Epithelial cell of esophagus (primary cell): ENCODE results near the gene ADGRL3.
A peak's percentile ranks its signal among the peaks of the same experiment; 100 is the strongest.

Experiments
- DNase-seq: peaks from one replicate; pipeline ENCODE4 v3.0.0; 2010; ENCODE audit warnings: low read depth
- H3K4me3 ChIP-seq: 2 replicates; pipeline ENCODE4 v1.5.1; 2011; ENCODE audit warnings: mild to moderate bottlenecking, low read length, control low read depth
- TF ChIP-seq, protein P1 (sequence below): IDR thresholded peaks from 2 replicates; pipeline ENCODE4 v1.5.1; 2011; ENCODE audit warnings: low read depth, mild to moderate bottlenecking, low read length, control low read depth, inconsistent platforms; ENCODE audit not compliant: insufficient read depth; ENCODE audit errors: missing control alignments

Gene ADGRL3

DNA sequence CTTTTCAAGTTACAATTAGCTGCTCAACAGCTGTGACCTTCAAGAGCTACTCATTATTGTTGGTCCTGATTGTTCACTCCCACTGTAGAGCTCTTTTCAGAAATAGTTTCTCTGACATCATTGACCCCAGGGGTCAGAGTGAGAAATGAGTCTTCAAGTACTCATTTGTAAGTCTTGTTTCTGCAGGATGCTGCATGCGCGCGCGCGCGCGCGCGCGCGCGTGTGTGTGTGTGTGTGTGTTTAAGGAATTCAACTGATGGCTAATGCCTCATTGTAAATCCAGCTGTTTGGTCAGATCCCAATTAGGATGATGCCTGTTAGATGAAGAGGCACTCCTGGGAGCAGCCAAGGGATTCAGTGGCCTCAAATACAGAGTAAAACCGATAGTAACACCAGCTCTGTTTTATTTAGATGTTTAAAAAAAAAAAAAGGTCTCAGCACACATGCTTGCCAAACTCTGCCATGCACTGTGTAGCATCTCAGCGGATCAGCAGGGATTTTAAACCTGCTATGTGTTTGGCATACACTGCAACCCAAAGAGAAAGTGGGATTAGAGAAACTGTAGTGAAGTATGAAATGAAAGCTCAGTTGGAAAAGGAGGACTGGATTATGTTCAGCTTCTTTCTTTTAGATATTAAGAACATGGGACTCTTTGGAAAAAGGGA is 332.3 kb downstream of the ADGRL3 start:
- DNase-seq: peak; percentile 61
- no peak overlapping the region for H3K4me3 ChIP-seq
- TF ChIP-seq, protein P1, sequence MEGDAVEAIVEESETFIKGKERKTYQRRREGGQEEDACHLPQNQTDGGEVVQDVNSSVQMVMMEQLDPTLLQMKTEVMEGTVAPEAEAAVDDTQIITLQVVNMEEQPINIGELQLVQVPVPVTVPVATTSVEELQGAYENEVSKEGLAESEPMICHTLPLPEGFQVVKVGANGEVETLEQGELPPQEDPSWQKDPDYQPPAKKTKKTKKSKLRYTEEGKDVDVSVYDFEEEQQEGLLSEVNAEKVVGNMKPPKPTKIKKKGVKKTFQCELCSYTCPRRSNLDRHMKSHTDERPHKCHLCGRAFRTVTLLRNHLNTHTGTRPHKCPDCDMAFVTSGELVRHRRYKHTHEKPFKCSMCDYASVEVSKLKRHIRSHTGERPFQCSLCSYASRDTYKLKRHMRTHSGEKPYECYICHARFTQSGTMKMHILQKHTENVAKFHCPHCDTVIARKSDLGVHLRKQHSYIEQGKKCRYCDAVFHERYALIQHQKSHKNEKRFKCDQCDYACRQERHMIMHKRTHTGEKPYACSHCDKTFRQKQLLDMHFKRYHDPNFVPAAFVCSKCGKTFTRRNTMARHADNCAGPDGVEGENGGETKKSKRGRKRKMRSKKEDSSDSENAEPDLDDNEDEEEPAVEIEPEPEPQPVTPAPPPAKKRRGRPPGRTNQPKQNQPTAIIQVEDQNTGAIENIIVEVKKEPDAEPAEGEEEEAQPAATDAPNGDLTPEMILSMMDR: no peak

DNA sequence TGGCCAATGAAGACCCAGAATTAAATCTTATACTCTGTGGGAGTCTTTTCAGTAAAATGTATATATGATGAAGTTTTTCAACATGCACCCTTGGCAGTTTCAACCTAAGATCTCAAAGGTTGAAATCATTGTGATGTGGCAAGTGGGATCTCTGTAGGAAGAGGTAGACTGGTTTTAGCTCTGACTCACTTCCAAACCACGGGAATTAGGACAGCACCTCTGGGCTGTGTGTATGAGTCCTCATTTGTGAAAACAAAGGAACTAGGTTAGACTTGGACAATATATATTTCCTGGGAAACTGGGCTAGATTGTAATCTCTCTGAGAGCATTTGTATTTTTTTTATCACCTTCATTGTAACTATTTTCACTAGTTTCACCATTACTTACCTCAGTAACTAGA is 333.0 kb downstream of the ADGRL3 start:
- peak; percentile 94 for DNase-seq
- no peak overlapping the region for H3K4me3 ChIP-seq
- TF ChIP-seq, protein P1: no peak

DNA sequence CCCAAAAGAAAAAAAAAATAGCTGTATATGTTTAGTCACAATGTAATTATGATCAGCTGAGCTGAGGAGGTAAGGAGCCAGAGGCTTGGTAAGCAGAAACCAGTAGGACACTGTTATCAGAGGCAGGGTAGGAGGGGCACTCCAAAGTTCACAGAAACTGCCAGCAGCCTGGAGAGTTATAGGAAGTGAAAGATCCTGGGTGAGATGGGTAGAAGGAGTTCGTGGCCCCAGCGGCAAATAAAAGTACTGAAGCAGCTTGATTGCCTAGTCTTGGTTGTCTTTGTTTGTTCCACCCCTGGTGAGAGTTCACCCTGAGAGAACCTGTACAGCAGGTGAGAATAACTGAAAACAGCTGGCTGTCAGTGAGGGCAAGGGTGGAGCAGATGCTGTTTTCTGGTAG is 340.8 kb downstream of the ADGRL3 start:
- DNase-seq: no peak
- H3K4me3 ChIP-seq: no peak overlapping the region
- TF ChIP-seq, protein P1: no peak

DNA sequence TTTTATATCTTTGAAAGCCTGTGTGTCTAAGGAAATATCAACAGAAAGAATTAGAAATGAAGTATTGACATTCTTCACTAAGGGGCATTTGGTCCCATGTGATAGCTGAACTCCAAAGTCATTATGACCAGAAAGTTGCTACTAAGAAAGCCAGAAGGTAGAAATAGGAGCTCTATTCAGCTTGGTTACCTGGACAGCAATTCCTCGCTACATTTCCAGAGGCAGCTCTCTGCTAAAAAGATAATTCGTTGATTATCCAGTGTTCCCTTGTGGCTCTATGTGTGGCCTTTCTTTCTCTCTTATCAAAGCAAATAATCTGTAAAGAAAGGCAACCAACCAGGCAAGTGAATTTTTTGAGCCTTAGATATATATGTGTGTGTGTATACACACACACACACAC is 341.3 kb downstream of the ADGRL3 start:
- no peak for DNase-seq
- TF ChIP-seq, protein P1: no peak
- no peak overlapping the region for H3K4me3 ChIP-seq

DNA sequence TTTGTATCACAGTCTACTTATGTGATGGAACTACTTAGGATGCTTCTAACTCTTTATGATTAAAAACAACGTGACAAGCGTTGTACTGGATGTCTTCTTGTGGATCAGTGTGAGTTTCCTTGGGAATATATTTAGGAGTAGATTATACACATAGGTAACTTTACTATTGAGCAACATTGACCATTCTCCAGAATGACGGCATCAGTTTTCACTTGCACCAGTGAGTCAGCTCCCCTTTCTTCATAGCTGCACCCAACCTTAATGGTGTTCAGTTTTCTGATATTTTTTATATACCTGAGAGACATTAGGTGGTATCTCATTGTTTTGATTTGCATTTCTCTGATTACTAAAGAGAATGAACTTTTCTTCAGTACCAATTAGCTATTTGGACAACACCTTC is 343.9 kb downstream of the ADGRL3 start:
- no peak overlapping the region for H3K4me3 ChIP-seq
- DNase-seq: peak; percentile 91
- TF ChIP-seq, protein P1: no peak

DNA sequence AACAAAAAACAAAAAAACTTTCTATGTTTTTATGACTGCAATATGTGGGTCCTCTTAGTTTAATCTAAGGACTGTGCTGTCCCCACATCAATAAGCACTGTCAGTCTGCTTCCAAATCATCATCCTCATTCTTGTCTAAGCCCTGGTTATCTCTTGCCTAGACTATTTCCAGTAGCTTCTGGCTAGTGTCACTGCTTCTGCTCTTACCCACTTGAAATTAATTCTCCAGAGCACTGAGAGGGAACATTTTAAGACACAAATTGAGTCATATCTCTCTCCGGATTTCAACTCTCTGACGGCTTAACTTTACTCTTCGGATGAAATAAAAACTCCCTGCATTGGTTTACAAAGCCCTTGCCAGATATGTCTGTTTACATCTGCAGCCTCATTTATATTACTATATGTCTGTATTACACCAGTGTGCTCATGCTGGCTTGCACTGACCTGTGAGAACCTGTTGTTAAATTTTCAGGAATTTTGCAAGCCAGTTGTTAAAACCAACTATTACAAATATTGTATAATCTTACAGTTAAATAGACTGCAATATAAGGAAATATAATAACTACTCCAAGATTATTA is 345.9 kb downstream of the ADGRL3 start:
- peak; percentile 54 for DNase-seq
- H3K4me3 ChIP-seq: no peak overlapping the region
- TF ChIP-seq, protein P1: no peak

DNA sequence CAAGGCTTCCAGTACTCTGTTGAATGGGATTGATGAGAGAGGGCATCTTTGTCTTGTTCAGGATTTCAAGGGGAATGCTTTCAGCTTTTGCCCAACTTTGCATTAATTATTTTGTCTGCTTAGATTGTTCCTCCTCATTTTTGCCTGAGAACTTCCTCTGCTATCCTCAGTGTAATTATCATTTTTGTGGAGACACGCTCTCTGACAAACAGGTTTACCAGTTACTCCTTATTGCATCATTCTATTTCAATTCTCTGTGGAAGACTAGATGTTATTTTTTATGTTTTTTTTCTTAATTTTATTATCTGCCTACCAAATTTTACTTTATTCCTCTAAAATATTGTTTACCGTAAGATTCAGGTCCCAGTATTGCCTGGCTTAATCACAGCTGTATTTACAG is 349.2 kb downstream of the ADGRL3 start:
- TF ChIP-seq, protein P1: no peak
- H3K4me3 ChIP-seq: no peak overlapping the region
- peak; percentile 32 for DNase-seq
